ENCODE measurements around the gene HEPHL1. TPM values are rescaled to one million over a fixed set of nuclear protein-coding genes. Genes with fewer than 3 reads are reported as not detected.

The HEPHL1 gene
- total and polyA plus RNA-seq, 2 experiments from 2014 or later = 0.07 to 0.21 TPM

DNA sequence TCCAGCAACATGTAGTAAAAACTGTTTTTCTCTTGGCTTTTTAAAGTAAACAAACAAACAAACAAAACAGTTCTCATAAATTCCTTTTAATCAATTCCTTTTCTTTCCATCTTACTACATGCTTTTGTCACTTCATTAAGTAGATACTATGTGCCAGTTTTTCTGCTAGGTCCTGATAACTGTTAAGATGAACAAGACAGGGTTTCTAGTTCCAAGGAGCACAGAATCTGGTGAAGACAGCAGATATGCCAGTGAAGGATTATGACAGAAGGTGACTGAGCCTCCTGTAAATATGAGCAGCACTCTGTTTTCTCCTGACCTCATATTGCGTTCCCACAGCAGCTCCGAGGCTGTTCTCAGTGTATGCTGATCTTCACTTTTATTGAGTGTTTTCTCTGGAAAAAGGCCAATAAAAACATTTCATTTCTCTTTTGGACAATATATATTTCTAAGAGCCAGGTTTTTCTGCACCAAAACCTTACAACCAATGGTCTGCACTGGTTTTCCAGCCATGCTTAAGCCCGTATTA lies 45.8 kb downstream of the HEPHL1 start:
- no peaks in the 10 kb centered on the region for H4K20me1 ChIP-seq (replicated peaks; ENCODE audit: insufficient read depth)
- no peak overlapping the region for H3K4me2 ChIP-seq
- no peaks in the 10 kb centered on the region for H3K9me2 ChIP-seq (ENCODE audit: insufficient read depth)
- no peak overlapping the region for H2AFZ ChIP-seq
- no peaks in the 10 kb centered on the region for H3K27me3 ChIP-seq (ENCODE audit: insufficient read depth)
- Mint-ChIP-seq H3K4me1 (no peaks in the 10 kb centered on the region), H3K4me3 (no peak overlapping the region), H3K9me3 (no peaks in the 10 kb centered on the region), H3K27ac (no peak overlapping the region), H3K27me3 (ENCODE audit: insufficient read depth, low read depth, poor library complexity) (no peaks in the 10 kb centered on the region), H3K36me3 (ENCODE audit: low read depth) (no peaks in the 10 kb centered on the region)
- no peak overlapping the region for H3K27ac ChIP-seq (ENCODE audit: low read depth)
- TF ChIP-seq, protein P1, sequence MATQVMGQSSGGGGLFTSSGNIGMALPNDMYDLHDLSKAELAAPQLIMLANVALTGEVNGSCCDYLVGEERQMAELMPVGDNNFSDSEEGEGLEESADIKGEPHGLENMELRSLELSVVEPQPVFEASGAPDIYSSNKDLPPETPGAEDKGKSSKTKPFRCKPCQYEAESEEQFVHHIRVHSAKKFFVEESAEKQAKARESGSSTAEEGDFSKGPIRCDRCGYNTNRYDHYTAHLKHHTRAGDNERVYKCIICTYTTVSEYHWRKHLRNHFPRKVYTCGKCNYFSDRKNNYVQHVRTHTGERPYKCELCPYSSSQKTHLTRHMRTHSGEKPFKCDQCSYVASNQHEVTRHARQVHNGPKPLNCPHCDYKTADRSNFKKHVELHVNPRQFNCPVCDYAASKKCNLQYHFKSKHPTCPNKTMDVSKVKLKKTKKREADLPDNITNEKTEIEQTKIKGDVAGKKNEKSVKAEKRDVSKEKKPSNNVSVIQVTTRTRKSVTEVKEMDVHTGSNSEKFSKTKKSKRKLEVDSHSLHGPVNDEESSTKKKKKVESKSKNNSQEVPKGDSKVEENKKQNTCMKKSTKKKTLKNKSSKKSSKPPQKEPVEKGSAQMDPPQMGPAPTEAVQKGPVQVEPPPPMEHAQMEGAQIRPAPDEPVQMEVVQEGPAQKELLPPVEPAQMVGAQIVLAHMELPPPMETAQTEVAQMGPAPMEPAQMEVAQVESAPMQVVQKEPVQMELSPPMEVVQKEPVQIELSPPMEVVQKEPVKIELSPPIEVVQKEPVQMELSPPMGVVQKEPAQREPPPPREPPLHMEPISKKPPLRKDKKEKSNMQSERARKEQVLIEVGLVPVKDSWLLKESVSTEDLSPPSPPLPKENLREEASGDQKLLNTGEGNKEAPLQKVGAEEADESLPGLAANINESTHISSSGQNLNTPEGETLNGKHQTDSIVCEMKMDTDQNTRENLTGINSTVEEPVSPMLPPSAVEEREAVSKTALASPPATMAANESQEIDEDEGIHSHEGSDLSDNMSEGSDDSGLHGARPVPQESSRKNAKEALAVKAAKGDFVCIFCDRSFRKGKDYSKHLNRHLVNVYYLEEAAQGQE (IDR thresholded peaks at IDR 0.05; ENCODE audit: unreplicated experiment) = no peak
- TF ChIP-seq CREB1 (CRISPR knock-in tag; IDR thresholded peaks at IDR 0.05; ENCODE audit: low read depth) = no peak
- H3K36me3 ChIP-seq (ENCODE audit: insufficient read depth) = no peaks in the 10 kb centered on the region; the same call in 1 of the 2 replicates
- ATAC-seq = no peak
- no peaks in the 10 kb centered on the region for H3K4me1 ChIP-seq (ENCODE audit: insufficient read depth)
- no peak for DNase-seq (ENCODE audit: low spot score)
- no peak overlapping the region for H3K4me3 ChIP-seq
- H3K79me2 ChIP-seq (replicated peaks; ENCODE audit: insufficient read depth) = no peaks in the 10 kb centered on the region
- no peaks in the 10 kb centered on the region for H3F3A ChIP-seq (replicated peaks; ENCODE audit: low read depth)

DNA sequence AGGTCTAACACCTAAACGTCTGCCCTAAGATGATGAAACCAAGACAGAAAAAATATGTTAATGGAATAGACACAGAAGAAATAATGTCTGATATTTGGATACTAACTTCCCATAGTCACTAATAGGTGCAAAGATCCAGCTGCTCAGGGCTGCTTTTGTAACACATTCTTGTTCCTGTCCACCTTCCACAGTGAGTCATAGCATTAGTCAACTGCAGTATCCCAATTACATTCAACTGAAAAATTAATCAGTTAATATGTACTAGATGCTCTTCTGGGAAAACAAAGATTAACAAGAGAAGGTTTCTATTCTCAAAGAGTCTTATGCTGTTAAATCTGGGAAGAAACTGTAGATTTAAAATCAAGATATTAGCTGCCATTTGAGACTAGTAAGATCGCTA lies 47.6 kb downstream of the HEPHL1 start:
- Histone ChIP-seq H3K27me3 (ENCODE audit: insufficient read depth) (no peaks in the 10 kb centered on the region), H3F3A (replicated peaks; ENCODE audit: low read depth) (no peaks in the 10 kb centered on the region), H3K27ac (ENCODE audit: low read depth) (no peak overlapping the region), H3K9me2 (ENCODE audit: insufficient read depth) (no peaks in the 10 kb centered on the region), H3K36me3 (ENCODE audit: insufficient read depth) (no peaks in the 10 kb centered on the region; the same call in 1 of the 2 replicates), H3K4me2 (no peak overlapping the region), H4K20me1 (replicated peaks; ENCODE audit: insufficient read depth) (no peaks in the 10 kb centered on the region), H3K4me3 (no peak overlapping the region), H2AFZ (no peak overlapping the region), H3K4me1 (ENCODE audit: insufficient read depth) (no peaks in the 10 kb centered on the region), H3K79me2 (replicated peaks; ENCODE audit: insufficient read depth) (no peaks in the 10 kb centered on the region)
- no peaks in the 10 kb centered on the region for H3K27me3 Mint-ChIP-seq (ENCODE audit: insufficient read depth, low read depth, poor library complexity)
- DNase-seq (ENCODE audit: low spot score) (no peak), ATAC-seq (no peak)
- H3K27ac Mint-ChIP-seq = no peak overlapping the region
- no peaks in the 10 kb centered on the region for H3K36me3 Mint-ChIP-seq (ENCODE audit: low read depth)
- no peak overlapping the region for H3K4me3 Mint-ChIP-seq
- no peaks in the 10 kb centered on the region for H3K4me1 Mint-ChIP-seq
- no peaks in the 10 kb centered on the region for H3K9me3 Mint-ChIP-seq
- TF ChIP-seq, protein P1 (IDR thresholded peaks at IDR 0.05; ENCODE audit: unreplicated experiment) = no peak
- TF ChIP-seq EZH2 (IDR thresholded peaks at IDR 0.05; ENCODE audit: low read depth, unreplicated experiment) (no peak), NANOG (IDR thresholded peaks at IDR 0.05; ENCODE audit: borderline replicate concordance) (no peak), ZNF114 (CRISPR knock-in tag; IDR thresholded peaks at IDR 0.05) (no peak), STAT1 (IDR thresholded peaks at IDR 0.05; ENCODE audit: unreplicated experiment) (no peak), POLR2AphosphoS5 (IDR thresholded peaks at IDR 0.05; ENCODE audit: low read depth) (no peak), JUNB (IDR thresholded peaks at IDR 0.05; ENCODE audit: unreplicated experiment) (no peak), CREB1 (CRISPR knock-in tag; IDR thresholded peaks at IDR 0.05; ENCODE audit: low read depth) (no peak), EZH2phosphoT487 (IDR thresholded peaks at IDR 0.05; ENCODE audit: unreplicated experiment) (no peak), ZNF331 (CRISPR knock-in tag; IDR thresholded peaks at IDR 0.05; ENCODE audit: low read depth) (no peak)
- TF ChIP-seq, protein P2, sequence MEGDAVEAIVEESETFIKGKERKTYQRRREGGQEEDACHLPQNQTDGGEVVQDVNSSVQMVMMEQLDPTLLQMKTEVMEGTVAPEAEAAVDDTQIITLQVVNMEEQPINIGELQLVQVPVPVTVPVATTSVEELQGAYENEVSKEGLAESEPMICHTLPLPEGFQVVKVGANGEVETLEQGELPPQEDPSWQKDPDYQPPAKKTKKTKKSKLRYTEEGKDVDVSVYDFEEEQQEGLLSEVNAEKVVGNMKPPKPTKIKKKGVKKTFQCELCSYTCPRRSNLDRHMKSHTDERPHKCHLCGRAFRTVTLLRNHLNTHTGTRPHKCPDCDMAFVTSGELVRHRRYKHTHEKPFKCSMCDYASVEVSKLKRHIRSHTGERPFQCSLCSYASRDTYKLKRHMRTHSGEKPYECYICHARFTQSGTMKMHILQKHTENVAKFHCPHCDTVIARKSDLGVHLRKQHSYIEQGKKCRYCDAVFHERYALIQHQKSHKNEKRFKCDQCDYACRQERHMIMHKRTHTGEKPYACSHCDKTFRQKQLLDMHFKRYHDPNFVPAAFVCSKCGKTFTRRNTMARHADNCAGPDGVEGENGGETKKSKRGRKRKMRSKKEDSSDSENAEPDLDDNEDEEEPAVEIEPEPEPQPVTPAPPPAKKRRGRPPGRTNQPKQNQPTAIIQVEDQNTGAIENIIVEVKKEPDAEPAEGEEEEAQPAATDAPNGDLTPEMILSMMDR (conservative IDR thresholded peaks at IDR 0.05; ENCODE audit: low read depth in 2 of 2) = no peak
- TF ChIP-seq, protein P3, sequence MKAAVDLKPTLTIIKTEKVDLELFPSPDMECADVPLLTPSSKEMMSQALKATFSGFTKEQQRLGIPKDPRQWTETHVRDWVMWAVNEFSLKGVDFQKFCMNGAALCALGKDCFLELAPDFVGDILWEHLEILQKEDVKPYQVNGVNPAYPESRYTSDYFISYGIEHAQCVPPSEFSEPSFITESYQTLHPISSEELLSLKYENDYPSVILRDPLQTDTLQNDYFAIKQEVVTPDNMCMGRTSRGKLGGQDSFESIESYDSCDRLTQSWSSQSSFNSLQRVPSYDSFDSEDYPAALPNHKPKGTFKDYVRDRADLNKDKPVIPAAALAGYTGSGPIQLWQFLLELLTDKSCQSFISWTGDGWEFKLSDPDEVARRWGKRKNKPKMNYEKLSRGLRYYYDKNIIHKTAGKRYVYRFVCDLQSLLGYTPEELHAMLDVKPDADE (IDR thresholded peaks at IDR 0.05) = no peak
